A549 (cell line): ENCODE results near the gene LITAFD. TPM values are rescaled to one million over a fixed set of nuclear protein-coding genes. Genes with fewer than 3 reads are reported as not detected.

Source experiments
- ATAC-seq, 2 experiments: fragments of 200-7000 bp in 1 of 2; fragments of >200 bp in 1 of 2; cut with Nextera tagmentation in 1 of 2; cut with Tn5 transposase in 1 of 2; 3 replicates each; pipeline versions ENCODE4 v1.8.0 to v1.9.1; 2018 to 2020; ENCODE audit warnings: mild to moderate bottlenecking in 1 of 2, moderate library complexity in 1 of 2
- CTCF ChIA-PET: fragments of 300-600 bp; sonication (Branson Sonifier 250); formaldehyde crosslinking; extraction: SDS; loops from one replicate; lab custom pipeline; 2021; ENCODE audit warnings: antibody characterized with exemption, inconsistent platforms; lab: Yijun Ruan, JAX
- POLR2A ChIA-PET: fragments of 350-600 bp; formaldehyde crosslinking; extraction: SDS; loops from one replicate; lab custom pipeline; 2021; ENCODE audit warnings: antibody characterized with exemption, inconsistent platforms; lab: Yijun Ruan, JAX
- DNase-seq, 2 experiments: peaks; one replicate each; pipeline versions ENCODE4 v3.0.0 to v3.0.0-alpha.2; 2011 to 2016; ENCODE audit warnings: low read depth in 1 of 2, low spot score in 1 of 2
- FAIRE-seq: peaks from 2 replicates; lab custom pipeline; 2011; peaks lifted over from hg19 to GRCh38; lab: Jason Lieb, UNC
- H3K27ac ChIP-seq, 2 experiments: fragments of >200 bp; sonication (Bioruptor Twin); formaldehyde crosslinking; 3 replicates each; pipeline ENCODE4 v1.5.1; 2016 to 2017
- H3K4me1 ChIP-seq: fragments of >200 bp; sonication (Bioruptor Twin); formaldehyde crosslinking; 3 replicates; pipeline ENCODE4 v1.6.1; 2016
- H3K4me2 ChIP-seq: fragments of >200 bp; sonication (Bioruptor Twin); formaldehyde crosslinking; 3 replicates; pipeline ENCODE4 v1.6.1; 2016
- H3K4me3 ChIP-seq: fragments of >200 bp; sonication (Bioruptor Twin); formaldehyde crosslinking; 3 replicates; pipeline ENCODE4 v1.5.1; 2016
- H3K9me3 ChIP-seq: fragments of >200 bp; sonication (Bioruptor Twin); formaldehyde crosslinking; 3 replicates; pipeline ENCODE4 v1.6.1; 2016
- BCL3 ChIP-seq: fragments of >200 bp; sonication (Bioruptor Twin); formaldehyde crosslinking; IDR thresholded peaks from 3 replicates; pipeline ENCODE4 v1.6.1; 2016
- BHLHE40 ChIP-seq: IDR thresholded peaks from 2 replicates; pipeline ENCODE4 v1.6.1; 2012; ENCODE audit warnings: low read depth, low read length, inconsistent platforms
- CHD2 ChIP-seq: fragments of 150-350 bp; IDR thresholded peaks from 2 replicates; pipeline ENCODE4 v1.6.1; 2014; ENCODE audit warnings: low read length; ENCODE audit not compliant: partially characterized antibody
- EHMT2 ChIP-seq: fragments of 200-600 bp; sonication (generic); IDR thresholded peaks from 2 replicates; pipeline ENCODE4 v1.6.1; 2016; ENCODE audit warnings: antibody characterized with exemption, low read depth, mild to moderate bottlenecking, moderate library complexity
- FOSL2 ChIP-seq, 2 experiments: fragments of 450-650 bp in 1 of 2; fragments of >200 bp in 1 of 2; sonication (Bioruptor Twin) in 1 of 2; formaldehyde crosslinking; IDR thresholded peaks; 2 replicates each; pipeline versions ENCODE4 v1.5.0 to v1.6.1; 2016 to 2020; ENCODE audit warnings: mild to moderate bottlenecking in 1 of 2, moderate library complexity in 1 of 2
- FOXS1 ChIP-seq: fragments of 250-450 bp; sonication (Bioruptor Pico); IDR thresholded peaks from 2 replicates; pipeline ENCODE4 v1.5.0; 2020; ENCODE audit warnings: mild to moderate bottlenecking, moderate library complexity
- GATA3 ChIP-seq: IDR thresholded peaks from 2 replicates; pipeline ENCODE4 v1.6.1; 2012; ENCODE audit warnings: borderline replicate concordance
- HEYL ChIP-seq: fragments of 250-450 bp; sonication (Bioruptor Pico); IDR thresholded peaks from 2 replicates; pipeline ENCODE4 v1.8.0; 2021; ENCODE audit warnings: mild to moderate bottlenecking, moderate library complexity
- JUNB ChIP-seq: fragments of >200 bp; sonication (Bioruptor Twin); formaldehyde crosslinking; IDR thresholded peaks from 2 replicates; pipeline ENCODE4 v1.6.1; 2016
- KDM5A ChIP-seq: fragments of 200-600 bp; sonication (generic); IDR thresholded peaks from 2 replicates; pipeline ENCODE4 v1.6.1; 2016; ENCODE audit warnings: antibody characterized with exemption, mild to moderate bottlenecking
- MAFK ChIP-seq: fragments of 450-650 bp; IDR thresholded peaks from 2 replicates; pipeline ENCODE4 v1.6.1; 2014; ENCODE audit not compliant: partially characterized antibody
- MYC ChIP-seq: IDR thresholded peaks from 2 replicates; pipeline ENCODE4 v1.6.1; 2012; ENCODE audit warnings: mild to moderate bottlenecking, inconsistent platforms, low read length, improper control_type of control experiment, borderline replicate concordance
- NFE2L2 ChIP-seq: fragments of 150-350 bp; conservative IDR thresholded peaks from 2 replicates; pipeline ENCODE4 v1.6.1; 2014; ENCODE audit warnings: low read length
- NPAS2 ChIP-seq: fragments of 250-450 bp; sonication (Bioruptor Pico); IDR thresholded peaks from 2 replicates; pipeline ENCODE4 v1.8.0; 2022; ENCODE audit warnings: mild to moderate bottlenecking, moderate library complexity, borderline replicate concordance
- NR3C1 ChIP-seq: fragments of >200 bp; sonication (Bioruptor Twin); formaldehyde crosslinking; IDR thresholded peaks from 3 replicates; pipeline ENCODE4 v1.6.1; 2017
- RAD21 ChIP-seq, 2 experiments: fragments of >200 bp in 1 of 2; sonication (Bioruptor Twin) in 1 of 2; formaldehyde crosslinking in 1 of 2; IDR thresholded peaks in 1 of 2; conservative IDR thresholded peaks in 1 of 2; 2 replicates in 1 of 2; 3 replicates in 1 of 2; pipeline ENCODE4 v1.6.1; 2012 to 2018; ENCODE audit warnings: inconsistent platforms in 1 of 2
- RFX5 ChIP-seq: fragments of 450-650 bp; IDR thresholded peaks from 2 replicates; pipeline ENCODE4 v1.7.1; 2014; ENCODE audit warnings: antibody characterized with exemption, mild to moderate bottlenecking, moderate library complexity
- RNF2 ChIP-seq: fragments of 200-600 bp; sonication (generic); IDR thresholded peaks from 2 replicates; pipeline ENCODE4 v1.6.1; 2016; ENCODE audit warnings: low read depth, mild to moderate bottlenecking, antibody characterized with exemption, moderate library complexity, borderline replicate concordance
- SMC3 ChIP-seq: fragments of >200 bp; sonication (Bioruptor Twin); formaldehyde crosslinking; IDR thresholded peaks from 3 replicates; pipeline ENCODE4 v1.6.1; 2018; ENCODE audit warnings: inconsistent platforms
- ZC3H11A ChIP-seq: fragments of 450-650 bp; IDR thresholded peaks from 2 replicates; pipeline ENCODE4 v1.6.1; 2014; ENCODE audit warnings: antibody characterized with exemption, mild to moderate bottlenecking
- ZFP36 ChIP-seq: fragments of 450-650 bp; IDR thresholded peaks from 2 replicates; pipeline ENCODE4 v1.6.1; 2014; ENCODE audit warnings: borderline replicate concordance; ENCODE audit not compliant: partially characterized antibody
- ZSCAN20 ChIP-seq: fragments of 250-450 bp; sonication (Bioruptor Pico); IDR thresholded peaks from 2 replicates; pipeline ENCODE4 v1.8.0; 2022; ENCODE audit warnings: mild to moderate bottlenecking, moderate library complexity
- WGBS: methylation state at CpG from one replicate; pipeline ENCODE4 v1.1.6; 2017; ENCODE audit errors: missing lambda C conversion rate; 5-methylcytosine and 5-hydroxymethylcytosine counted together
- polyA plus RNA-seq, 4 experiments: library from polyadenylated mRNA; depleted of rRNA in 3 of 4; stranded (reverse); fragments of >200 nt; fragmentation: RNase III in 1 of 4; extraction: RNeasy Plus Mini Kit Qiagen cat#74134 plus additional on column Dnase treatment in 1 of 4; gene quantifications; 2 replicates in 3 of 4; 3 replicates in 1 of 4; pipeline ENCODE4 v1.2.3, GENCODE V29; 2011 to 2017
- TF ChIP-seq, protein P1 (sequence below): fragments of 150-350 bp; IDR thresholded peaks from 2 replicates; pipeline ENCODE4 v1.6.1; 2014; ENCODE audit warnings: low read depth, mild to moderate bottlenecking, low read length
- TF ChIP-seq, protein P2 (sequence below): fragments of 250-450 bp; sonication (Bioruptor Pico); IDR thresholded peaks from 2 replicates; pipeline ENCODE4 v1.5.0; 2021; ENCODE audit warnings: mild to moderate bottlenecking, moderate library complexity, borderline replicate concordance

LITAFD gene
- polyA plus RNA-seq, 2 of the 4 experiments (the other 2 are of a cell fraction): not detected

DNA sequence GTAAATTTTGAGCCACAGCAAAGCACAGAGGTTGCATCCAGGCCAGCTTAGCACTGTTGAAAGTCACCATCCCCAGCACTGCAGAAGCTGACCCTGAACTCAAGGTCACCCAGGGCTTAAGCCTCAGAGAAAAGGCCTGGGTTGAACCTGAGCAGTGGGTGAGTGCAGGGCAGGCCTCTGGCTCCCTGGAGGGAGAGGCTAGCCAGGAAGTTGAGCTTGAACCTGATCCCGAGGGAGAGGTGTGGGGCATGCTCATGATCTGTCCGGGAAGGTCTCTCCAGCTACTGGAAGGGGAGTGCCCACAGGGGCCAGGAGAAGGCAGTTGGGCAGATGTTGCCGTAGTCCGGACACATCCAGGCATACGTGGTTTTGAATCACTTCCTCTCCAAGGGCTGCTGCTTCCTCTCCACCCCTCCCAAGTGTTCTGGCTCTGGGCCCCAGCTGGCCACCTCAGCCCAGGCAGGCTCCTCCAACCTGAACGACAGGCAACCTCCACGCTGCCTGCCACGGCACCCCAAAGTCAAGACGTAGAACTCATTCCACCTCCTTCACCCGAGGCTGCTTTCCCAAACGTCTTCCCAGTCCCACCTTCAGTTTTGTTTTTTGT is 31.8 kb upstream of the LITAFD start:
- peak overlapping the region in 1 of 2 experiments; percentile 35; a peak in 1 of 6 replicates for H3K27ac ChIP-seq
- POLR2A ChIA-PET: interaction anchor here (1.4 kb wide), 1 partner anchor 18 kb away, joined by 3 read pairs; the partner anchor contains the start of gene CARHSP1
- peaks cover 23% of the 10 kb centered on the region for H3K4me1 ChIP-seq
- ATAC-seq: peak in 1 of 2 experiments; percentile 13; a peak in 3 of 6 replicates
- no peak for TF ChIP-seq KDM5A
- no peak for TF ChIP-seq FOXS1 (CRISPR knock-in tag)
- no peak for TF ChIP-seq BCL3
- no peak for TF ChIP-seq FOSL2 (IDR thresholded peaks at IDR 0.05)
- TF ChIP-seq FOSL2 (CRISPR knock-in tag; IDR thresholded peaks at IDR 0.05): no peak
- TF ChIP-seq RAD21 (conservative IDR thresholded peaks at IDR 0.05 in 1 of 2, IDR thresholded peaks at IDR 0.05 in 1 of 2): no peak
- no peak for TF ChIP-seq EHMT2
- TF ChIP-seq, protein P1, sequence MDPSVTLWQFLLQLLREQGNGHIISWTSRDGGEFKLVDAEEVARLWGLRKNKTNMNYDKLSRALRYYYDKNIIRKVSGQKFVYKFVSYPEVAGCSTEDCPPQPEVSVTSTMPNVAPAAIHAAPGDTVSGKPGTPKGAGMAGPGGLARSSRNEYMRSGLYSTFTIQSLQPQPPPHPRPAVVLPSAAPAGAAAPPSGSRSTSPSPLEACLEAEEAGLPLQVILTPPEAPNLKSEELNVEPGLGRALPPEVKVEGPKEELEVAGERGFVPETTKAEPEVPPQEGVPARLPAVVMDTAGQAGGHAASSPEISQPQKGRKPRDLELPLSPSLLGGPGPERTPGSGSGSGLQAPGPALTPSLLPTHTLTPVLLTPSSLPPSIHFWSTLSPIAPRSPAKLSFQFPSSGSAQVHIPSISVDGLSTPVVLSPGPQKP: no peak
- no peak for TF ChIP-seq GATA3
- TF ChIP-seq RFX5: no peak
- no peak for TF ChIP-seq MYC
- TF ChIP-seq RNF2: no peak
- TF ChIP-seq ZSCAN20 (CRISPR knock-in tag): no peak
- no peak for TF ChIP-seq NR3C1
- no peak for TF ChIP-seq ZC3H11A
- TF ChIP-seq CHD2: no peak
- TF ChIP-seq, all 56 proteins: peak for 0
- Histone ChIP-seq H3K9me3 (no peaks in the 10 kb centered on the region), H3K4me3 (no peak overlapping the region), H3K4me2 (no peak overlapping the region)
- DNase-seq (no peak), FAIRE-seq (no peak)
- CTCF ChIA-PET: interaction anchor here (1.2 to 5.8 kb wide), 3 partner anchors 11 to 283 kb away, joined by 3 to 44 read pairs (median 5); no protein-coding TSS in a partner anchor
- 69% methylated on average over 11 of the region's 11 CpGs for WGBS

- FAIRE-seq: no peak
- H3K27ac ChIP-seq: 0 out of 6 replicates have a peak overlapping the region, but pooled peaks of 1 of the 2 experiments have one; percentile 8
- H3K9me3 ChIP-seq: no peaks in the 10 kb centered on the region
- TF ChIP-seq HEYL: no peak
- TF ChIP-seq, all 56 proteins: peak for 0
- H3K4me1 ChIP-seq: peaks cover 23% of the 10 kb centered on the region
- DNase-seq (no peak), ATAC-seq (no peak)
- H3K4me2 ChIP-seq: no peak overlapping the region
- no peak overlapping the region for H3K4me3 ChIP-seq
- WGBS: 81% methylated on average over 6 of the region's 8 CpGs
- POLR2A ChIA-PET: interaction anchor here (2.1 kb wide), 1 partner anchor 17 kb away, joined by 8 read pairs; the partner anchor contains the start of gene CARHSP1
- CTCF ChIA-PET: interaction anchor here (1.1 to 5.8 kb wide), 2 partner anchors 10 to 28 kb away, joined by 3 to 44 read pairs; no protein-coding TSS in a partner anchor
Measured at GRCh38 chr16:8851761-8852403, 30.3 kb upstream of the LITAFD start.

- POLR2A ChIA-PET: interaction anchor here (1.1 to 2.1 kb wide), 2 partner anchors 11 to 17 kb away, joined by 3 to 8 read pairs; partner anchors contain the start of gene CARHSP1
- 81% methylated on average over 8 of the region's 8 CpGs for WGBS
Measured at GRCh38 chr16:8852534-8852933, 29.6 kb upstream of the LITAFD start.

More at GRCh38 chr16:8852534-8852933, 29.6 kb upstream of the LITAFD start:
- H3K9me3 ChIP-seq: no peaks in the 10 kb centered on the region
- no peak overlapping the region for H3K27ac ChIP-seq
- no peak overlapping the region for H3K4me2 ChIP-seq
- no peak for DNase-seq
- TF ChIP-seq NPAS2 (CRISPR knock-in tag) (no peak), NR3C1 (no peak), KDM5A (no peak), BHLHE40 (no peak), HEYL (no peak), SMC3 (no peak), ZFP36 (no peak), RFX5 (no peak), JUNB (no peak), MAFK (no peak), NFE2L2 (no peak)
- TF ChIP-seq, protein P2, sequence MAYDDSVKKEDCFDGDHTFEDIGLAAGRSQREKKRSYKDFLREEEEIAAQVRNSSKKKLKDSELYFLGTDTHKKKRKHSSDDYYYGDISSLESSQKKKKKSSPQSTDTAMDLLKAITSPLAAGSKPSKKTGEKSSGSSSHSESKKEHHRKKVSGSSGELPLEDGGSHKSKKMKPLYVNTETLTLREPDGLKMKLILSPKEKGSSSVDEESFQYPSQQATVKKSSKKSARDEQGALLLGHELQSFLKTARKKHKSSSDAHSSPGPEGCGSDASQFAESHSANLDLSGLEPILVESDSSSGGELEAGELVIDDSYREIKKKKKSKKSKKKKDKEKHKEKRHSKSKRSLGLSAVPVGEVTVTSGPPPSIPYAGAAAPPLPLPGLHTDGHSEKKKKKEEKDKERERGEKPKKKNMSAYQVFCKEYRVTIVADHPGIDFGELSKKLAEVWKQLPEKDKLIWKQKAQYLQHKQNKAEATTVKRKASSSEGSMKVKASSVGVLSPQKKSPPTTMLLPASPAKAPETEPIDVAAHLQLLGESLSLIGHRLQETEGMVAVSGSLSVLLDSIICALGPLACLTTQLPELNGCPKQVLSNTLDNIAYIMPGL: no peak
- TF ChIP-seq, protein P1: no peak
- TF ChIP-seq, all 56 proteins: peak for 0
- Histone ChIP-seq H3K4me1 (peaks cover 23% of the 10 kb centered on the region), H3K4me3 (no peak overlapping the region)
- FAIRE-seq (no peak), ATAC-seq (no peak)
- CTCF ChIA-PET: interaction anchor here (1.2 to 5.8 kb wide), 2 partner anchors 27 to 192 kb away, joined by 3 to 44 read pairs; no protein-coding TSS in a partner anchor
